ENCODE results near the gene MYOG.

- TF ChIP-seq MXI1 (IDR thresholded peaks at IDR 0.05; ENCODE audit: borderline replicate concordance, low read depth, low read length) (no peak), POLR2A (IDR thresholded peaks at IDR 0.05; ENCODE audit: insufficient read depth in 1 of 2, low read depth in 2 of 2, low read length in 2 of 2) (no peak), ZFX (CRISPR knock-in tag; IDR thresholded peaks at IDR 0.05; ENCODE audit: low read depth) (no peak), ELF1 (CRISPR knock-in tag; IDR thresholded peaks at IDR 0.05) (no peak), SRSF9 (IDR thresholded peaks at IDR 0.05; ENCODE audit: borderline replicate concordance, insufficient read depth, low read depth, low read length, poor library complexity, severe bottlenecking) (no peak)
Measured at GRCh38 chr1:203114202-203114601, 28.4 kb upstream of the MYOG start.
